GM23338 (cell line): Measurements from ENCODE around the gene DFFB. TPM values are rescaled to one million over a fixed set of nuclear protein-coding genes. Genes with fewer than 3 reads are reported as not detected.

Experiments
- ATAC-seq: fragments of 200-7000 bp; cut with Tn5 transposase; 3 replicates; pipeline ENCODE4 v1.9.1; 2020
- DNase-seq: peaks from one replicate; pipeline ENCODE4 v3.0.0-alpha.2; 2015; ENCODE audit warnings: low spot score
- H2AFZ ChIP-seq: fragments of 200-600 bp; sonication (generic); 2 replicates; pipeline ENCODE4 v1.8.0; 2016; ENCODE audit warnings: antibody characterized with exemption, mild to moderate bottlenecking, moderate library complexity
- H3F3A ChIP-seq: fragments of 200-600 bp; sonication (generic); replicated peaks from 2 replicates; pipeline ENCODE4 v1.8.0; 2017; ENCODE audit warnings: antibody characterized with exemption, mixed run types, low read depth
- H3K27ac ChIP-seq: fragments of 200-600 bp; sonication (generic); 2 replicates; pipeline ENCODE4 v1.6.1; 2016; ENCODE audit warnings: low read depth
- H3K27me3 ChIP-seq: fragments of 200-600 bp; sonication (generic); 2 replicates; pipeline ENCODE4 v1.8.0; 2016; ENCODE audit warnings: mild to moderate bottlenecking, mixed run types, moderate library complexity; ENCODE audit not compliant: insufficient read depth
- H3K36me3 ChIP-seq: fragments of 200-600 bp; sonication (generic); 2 replicates; pipeline ENCODE4 v1.8.0; 2016; ENCODE audit warnings: mild to moderate bottlenecking; ENCODE audit not compliant: insufficient read depth
- H3K4me1 ChIP-seq: fragments of 200-600 bp; sonication (generic); 2 replicates; pipeline ENCODE4 v1.8.0; 2016; ENCODE audit warnings: mild to moderate bottlenecking, moderate library complexity; ENCODE audit not compliant: insufficient read depth
- H3K4me2 ChIP-seq: fragments of 200-600 bp; sonication (generic); 2 replicates; pipeline ENCODE4 v1.7.1; 2017; ENCODE audit warnings: mixed run types
- H3K4me3 ChIP-seq: fragments of 200-600 bp; sonication (generic); 2 replicates; pipeline ENCODE4 v1.6.1; 2016; ENCODE audit warnings: mixed run types
- H3K79me2 ChIP-seq: fragments of 200-600 bp; sonication (generic); replicated peaks from 2 replicates; pipeline ENCODE4 v1.8.0; 2017; ENCODE audit warnings: mild to moderate bottlenecking; ENCODE audit not compliant: insufficient read depth
- H3K9me2 ChIP-seq: fragments of 200-600 bp; sonication (generic); 2 replicates; pipeline ENCODE4 v1.8.0; 2017; ENCODE audit not compliant: insufficient read depth
- H4K20me1 ChIP-seq: fragments of 200-600 bp; sonication (generic); replicated peaks from 2 replicates; pipeline ENCODE4 v1.8.0; 2017; ENCODE audit warnings: mild to moderate bottlenecking; ENCODE audit not compliant: insufficient read depth
- H3K27ac Mint-ChIP-seq: 2 replicates; pipeline ENCODE4 v1.8.0; 2020; ENCODE audit warnings: inconsistent platforms, mild to moderate bottlenecking, moderate library complexity, mixed read lengths
- H3K27me3 Mint-ChIP-seq: 3 replicates; pipeline ENCODE4 v1.8.0; 2022; ENCODE audit warnings: low read depth, mild to moderate bottlenecking, moderate library complexity, mixed read lengths, inconsistent platforms; ENCODE audit not compliant: insufficient read depth, poor library complexity
- H3K36me3 Mint-ChIP-seq: 3 replicates; pipeline ENCODE4 v1.8.0; 2021; ENCODE audit warnings: low read depth, mild to moderate bottlenecking, inconsistent platforms, moderate library complexity, mixed read lengths
- H3K4me1 Mint-ChIP-seq: 3 replicates; pipeline ENCODE4 v1.8.0; 2020; ENCODE audit warnings: mild to moderate bottlenecking, inconsistent platforms, mixed read lengths
- H3K4me3 Mint-ChIP-seq: 3 replicates; pipeline ENCODE4 v1.8.0; 2021; ENCODE audit warnings: moderate library complexity, mild to moderate bottlenecking, inconsistent platforms, mixed read lengths
- H3K9me3 Mint-ChIP-seq: 3 replicates; pipeline ENCODE4 v1.8.0; 2020; ENCODE audit warnings: moderate library complexity, mild to moderate bottlenecking, inconsistent platforms, mixed read lengths
- EZH2phosphoT487 ChIP-seq: fragments of 200-600 bp; sonication (generic); IDR thresholded peaks from one replicate; pipeline ENCODE4 v1.8.1; 2018; ENCODE audit warnings: antibody characterized with exemption; ENCODE audit not compliant: unreplicated experiment
- JUNB ChIP-seq: IDR thresholded peaks from one replicate; pipeline ENCODE4 v1.6.1; 2016; ENCODE audit warnings: antibody characterized with exemption; ENCODE audit not compliant: unreplicated experiment
- STAT1 ChIP-seq: IDR thresholded peaks from one replicate; pipeline ENCODE4 v1.6.1; 2016; ENCODE audit warnings: antibody characterized with exemption; ENCODE audit not compliant: unreplicated experiment
- ZNF331 ChIP-seq: fragments of 250-450 bp; sonication (Bioruptor Pico); IDR thresholded peaks from 2 replicates; pipeline ENCODE4 v1.5.0; 2020; ENCODE audit warnings: low read depth, mild to moderate bottlenecking, moderate library complexity
- polyA plus RNA-seq: library from polyadenylated mRNA; unstranded; fragments of >200 nt; fragmentation: Nextera tagmentation; extraction: Ambion mirVana; gene quantifications from 2 replicates; pipeline ENCODE4 v1.2.1, GENCODE V29; 2016
- total RNA-seq: library from RNA; depleted of rRNA; stranded (reverse); fragments of >200 nt; shearing (Covaris generic); gene quantifications from 2 replicates; pipeline ENCODE4 v1.2.3, GENCODE V29; 2014
- TF ChIP-seq, protein P1 (sequence below): IDR thresholded peaks from one replicate; pipeline ENCODE4 v1.6.1; 2018; ENCODE audit warnings: antibody characterized with exemption; ENCODE audit not compliant: unreplicated experiment
- TF ChIP-seq, protein P2 (sequence below), 2 experiments: fragments of 200-600 bp in 1 of 2; sonication (generic) in 1 of 2; conservative IDR thresholded peaks; 2 replicates each; pipeline versions ENCODE4 v1.5.1 to v1.6.1; 2016 to 2017; ENCODE audit warnings: antibody characterized with exemption in 2 of 2, low read depth in 2 of 2, mild to moderate bottlenecking in 2 of 2, moderate library complexity in 1 of 2
- TF ChIP-seq, protein P3 (sequence below): IDR thresholded peaks from 2 replicates; pipeline ENCODE4 v1.6.1; 2016; ENCODE audit warnings: antibody characterized with exemption

Gene DFFB
- total and polyA plus RNA-seq, 2 experiments from 2014 or later = 6.5 to 18.1 TPM

DNA sequence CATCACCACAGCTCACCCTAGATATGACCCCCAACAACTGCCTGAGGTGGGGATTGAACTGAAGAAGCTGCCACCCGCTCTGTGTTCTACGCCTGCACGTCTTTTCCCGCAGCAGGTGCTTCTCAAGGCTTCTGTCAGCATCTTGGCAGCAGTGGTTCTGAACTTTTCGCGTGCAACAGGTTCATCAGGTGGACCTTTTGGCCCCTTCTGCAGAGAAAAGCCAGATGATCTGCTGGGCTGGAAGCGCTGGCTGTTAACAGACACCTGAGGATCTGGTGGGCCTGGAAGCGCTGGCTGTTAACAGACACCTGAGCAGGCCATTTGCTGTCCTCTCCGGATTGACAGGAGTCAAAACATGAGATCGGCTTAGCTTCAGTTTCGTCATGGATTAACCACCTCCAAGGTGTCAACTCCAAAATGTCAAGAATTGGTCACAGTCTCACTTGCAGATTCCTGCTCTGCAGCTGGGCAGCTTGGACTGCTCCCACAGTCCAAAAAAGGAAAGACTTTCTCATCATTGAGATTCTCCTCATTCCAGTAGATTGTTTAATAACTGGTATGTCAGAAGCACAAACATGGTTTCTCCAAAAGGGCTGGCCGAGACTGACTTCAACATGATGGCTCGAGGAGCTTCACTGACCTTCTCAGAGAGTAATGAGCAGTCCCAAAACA, 38.1 kb downstream of the DFFB start (continued):
- TF ChIP-seq, protein P1, sequence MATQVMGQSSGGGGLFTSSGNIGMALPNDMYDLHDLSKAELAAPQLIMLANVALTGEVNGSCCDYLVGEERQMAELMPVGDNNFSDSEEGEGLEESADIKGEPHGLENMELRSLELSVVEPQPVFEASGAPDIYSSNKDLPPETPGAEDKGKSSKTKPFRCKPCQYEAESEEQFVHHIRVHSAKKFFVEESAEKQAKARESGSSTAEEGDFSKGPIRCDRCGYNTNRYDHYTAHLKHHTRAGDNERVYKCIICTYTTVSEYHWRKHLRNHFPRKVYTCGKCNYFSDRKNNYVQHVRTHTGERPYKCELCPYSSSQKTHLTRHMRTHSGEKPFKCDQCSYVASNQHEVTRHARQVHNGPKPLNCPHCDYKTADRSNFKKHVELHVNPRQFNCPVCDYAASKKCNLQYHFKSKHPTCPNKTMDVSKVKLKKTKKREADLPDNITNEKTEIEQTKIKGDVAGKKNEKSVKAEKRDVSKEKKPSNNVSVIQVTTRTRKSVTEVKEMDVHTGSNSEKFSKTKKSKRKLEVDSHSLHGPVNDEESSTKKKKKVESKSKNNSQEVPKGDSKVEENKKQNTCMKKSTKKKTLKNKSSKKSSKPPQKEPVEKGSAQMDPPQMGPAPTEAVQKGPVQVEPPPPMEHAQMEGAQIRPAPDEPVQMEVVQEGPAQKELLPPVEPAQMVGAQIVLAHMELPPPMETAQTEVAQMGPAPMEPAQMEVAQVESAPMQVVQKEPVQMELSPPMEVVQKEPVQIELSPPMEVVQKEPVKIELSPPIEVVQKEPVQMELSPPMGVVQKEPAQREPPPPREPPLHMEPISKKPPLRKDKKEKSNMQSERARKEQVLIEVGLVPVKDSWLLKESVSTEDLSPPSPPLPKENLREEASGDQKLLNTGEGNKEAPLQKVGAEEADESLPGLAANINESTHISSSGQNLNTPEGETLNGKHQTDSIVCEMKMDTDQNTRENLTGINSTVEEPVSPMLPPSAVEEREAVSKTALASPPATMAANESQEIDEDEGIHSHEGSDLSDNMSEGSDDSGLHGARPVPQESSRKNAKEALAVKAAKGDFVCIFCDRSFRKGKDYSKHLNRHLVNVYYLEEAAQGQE = no peak

- Mint-ChIP-seq H3K27ac (no peak overlapping the region), H3K36me3 (peaks cover 16% of the 10 kb centered on the region), H3K27me3 (peaks cover 8% of the 10 kb centered on the region), H3K9me3 (peaks cover 11% of the 10 kb centered on the region; the same call in 2 of the 3 replicates), H3K4me1 (peaks cover 9% of the 10 kb centered on the region; the same call in 1 of the 3 replicates), H3K4me3 (no peak overlapping the region)
- Histone ChIP-seq H3K4me3 (no peak overlapping the region), H4K20me1 (peaks cover 17% of the 10 kb centered on the region; the same call in 1 of the 2 replicates), H3K27me3 (no peaks in the 10 kb centered on the region), H3K27ac (no peak overlapping the region), H2AFZ (no peak overlapping the region), H3K4me1 (0 out of 2 replicates have a peak, but pooled peaks cover 4% of the 10 kb centered on the region), H3K9me2 (no peaks in the 10 kb centered on the region), H3F3A (peaks cover 3% of the 10 kb centered on the region; the same call in 1 of the 2 replicates), H3K36me3 (no peaks in the 10 kb centered on the region), H3K4me2 (no peak overlapping the region), H3K79me2 (peaks cover 66% of the 10 kb centered on the region)
- no peak for DNase-seq
- TF ChIP-seq, protein P2, sequence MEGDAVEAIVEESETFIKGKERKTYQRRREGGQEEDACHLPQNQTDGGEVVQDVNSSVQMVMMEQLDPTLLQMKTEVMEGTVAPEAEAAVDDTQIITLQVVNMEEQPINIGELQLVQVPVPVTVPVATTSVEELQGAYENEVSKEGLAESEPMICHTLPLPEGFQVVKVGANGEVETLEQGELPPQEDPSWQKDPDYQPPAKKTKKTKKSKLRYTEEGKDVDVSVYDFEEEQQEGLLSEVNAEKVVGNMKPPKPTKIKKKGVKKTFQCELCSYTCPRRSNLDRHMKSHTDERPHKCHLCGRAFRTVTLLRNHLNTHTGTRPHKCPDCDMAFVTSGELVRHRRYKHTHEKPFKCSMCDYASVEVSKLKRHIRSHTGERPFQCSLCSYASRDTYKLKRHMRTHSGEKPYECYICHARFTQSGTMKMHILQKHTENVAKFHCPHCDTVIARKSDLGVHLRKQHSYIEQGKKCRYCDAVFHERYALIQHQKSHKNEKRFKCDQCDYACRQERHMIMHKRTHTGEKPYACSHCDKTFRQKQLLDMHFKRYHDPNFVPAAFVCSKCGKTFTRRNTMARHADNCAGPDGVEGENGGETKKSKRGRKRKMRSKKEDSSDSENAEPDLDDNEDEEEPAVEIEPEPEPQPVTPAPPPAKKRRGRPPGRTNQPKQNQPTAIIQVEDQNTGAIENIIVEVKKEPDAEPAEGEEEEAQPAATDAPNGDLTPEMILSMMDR (conservative IDR thresholded peaks at IDR 0.05; ENCODE audit: low read depth in 2 of 2) = no peak
- no peak for TF ChIP-seq EZH2phosphoT487
- TF ChIP-seq STAT1 = no peak
- TF ChIP-seq, protein P3, sequence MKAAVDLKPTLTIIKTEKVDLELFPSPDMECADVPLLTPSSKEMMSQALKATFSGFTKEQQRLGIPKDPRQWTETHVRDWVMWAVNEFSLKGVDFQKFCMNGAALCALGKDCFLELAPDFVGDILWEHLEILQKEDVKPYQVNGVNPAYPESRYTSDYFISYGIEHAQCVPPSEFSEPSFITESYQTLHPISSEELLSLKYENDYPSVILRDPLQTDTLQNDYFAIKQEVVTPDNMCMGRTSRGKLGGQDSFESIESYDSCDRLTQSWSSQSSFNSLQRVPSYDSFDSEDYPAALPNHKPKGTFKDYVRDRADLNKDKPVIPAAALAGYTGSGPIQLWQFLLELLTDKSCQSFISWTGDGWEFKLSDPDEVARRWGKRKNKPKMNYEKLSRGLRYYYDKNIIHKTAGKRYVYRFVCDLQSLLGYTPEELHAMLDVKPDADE = no peak
- TF ChIP-seq ZNF331 = no peak
- TF ChIP-seq JUNB = no peak
- ATAC-seq = no peak
Measured at GRCh38 chr1:3895951-3896325, 38.7 kb downstream of the DFFB start.
